Ovary (tissue), 3 donors: ENCODE measurements around the gene ADAM11.
A peak's percentile ranks its signal among the peaks of the same experiment; 100 is the strongest.

Source experiments
- CTCF ChIP-seq, 3 donors: fragments of 450-650 bp in 2 of 3; fragments of 200-600 bp in 1 of 3; IDR thresholded peaks; one replicate each; pipeline versions ENCODE4 v1.5.1 to v1.8.0; 2016 to 2022; ENCODE audit warnings: antibody characterized with exemption in 3 of 3, mild to moderate bottlenecking in 1 of 3
- POLR2A ChIP-seq: fragments of 450-650 bp; IDR thresholded peaks from one replicate; pipeline ENCODE4 v1.6.1; 2017; ENCODE audit warnings: antibody characterized with exemption, mild to moderate bottlenecking, moderate library complexity
- donor health status: DM: no; HTN: no; CAD: no.

- TF ChIP-seq CTCF (IDR thresholded peaks at IDR 0.05) (peak; percentile 23 to 76 (median 66)), POLR2A (no peak)
Observed at GRCh38 chr17:44779211-44780025, 20.6 kb downstream of the ADAM11 start.
